Transverse colon (tissue), 4 donors: ENCODE results near the gene FH. TPM values are rescaled to one million over a fixed set of nuclear protein-coding genes. Genes with fewer than 3 reads are reported as not detected.

Experiments
- DNase-seq: peaks from one replicate; pipeline ENCODE4 v3.0.0-alpha.2; 2019
- H3K27ac ChIP-seq, 4 donors: fragments of 200-600 bp; sonication (generic); 2 replicates each; pipeline ENCODE4 v1.5.1; 2016 to 2018; ENCODE audit warnings: inconsistent platforms in 4 of 4
- H3K27me3 ChIP-seq: fragments of 200-600 bp; sonication (generic); 2 replicates; pipeline ENCODE4 v1.5.1; 2017; ENCODE audit warnings: inconsistent platforms
- H3K36me3 ChIP-seq, 4 donors: fragments of 200-600 bp; sonication (generic); 2 replicates each; pipeline ENCODE4 v1.5.1; 2017 to 2019; ENCODE audit warnings: inconsistent platforms in 4 of 4
- H3K4me1 ChIP-seq, 4 donors: fragments of 200-600 bp; sonication (generic); 2 replicates each; pipeline ENCODE4 v1.5.1; 2017 to 2020; ENCODE audit warnings: inconsistent platforms in 4 of 4
- H3K4me3 ChIP-seq, 4 donors: fragments of 200-600 bp; sonication (generic); 1 replicate in 1 of 4; 2 replicates in 3 of 4; pipeline versions ENCODE4 v1.5.1 to v1.6.1; 2017 to 2019; ENCODE audit warnings: inconsistent platforms in 4 of 4
- H3K9me3 ChIP-seq, 2 donors: fragments of 200-600 bp; sonication (generic); 2 replicates each; pipeline ENCODE4 v1.5.1; 2017 to 2019; ENCODE audit warnings: inconsistent platforms in 2 of 2
- CTCF ChIP-seq, 5 experiments: fragments of 200-600 bp in 3 of 5; fragments of 450-650 bp in 2 of 5; sonication (generic) in 3 of 5; IDR thresholded peaks; 1 replicate in 2 of 5; 2 replicates in 3 of 5; pipeline ENCODE4 v1.5.1; 2016 to 2017; ENCODE audit warnings: antibody characterized with exemption in 5 of 5, inconsistent platforms in 3 of 5, mild to moderate bottlenecking in 2 of 5, moderate library complexity in 1 of 5
- EP300 ChIP-seq: sonication (generic); formaldehyde crosslinking; IDR thresholded peaks from one replicate; pipeline ENCODE4 v1.6.1; 2017; ENCODE audit warnings: antibody characterized with exemption, low read depth
- POLR2A ChIP-seq: fragments of 450-650 bp; IDR thresholded peaks from one replicate; pipeline ENCODE4 v1.6.1; 2016; ENCODE audit warnings: antibody characterized with exemption, mild to moderate bottlenecking, moderate library complexity
- POLR2AphosphoS5 ChIP-seq, 3 donors: sonication (generic); formaldehyde crosslinking; IDR thresholded peaks; one replicate each; pipeline ENCODE4 v1.6.1; 2016; ENCODE audit warnings: antibody characterized with exemption in 3 of 3
- WGBS, 2 donors: methylation state at CpG; one replicate each; pipeline ENCODE4 v1.1.5; 2018; ENCODE audit warnings: low coverage in 1 of 2; 5-methylcytosine and 5-hydroxymethylcytosine counted together
- in situ Hi-C, 4 donors: fragments of 200-750 bp; cut with MboI; loops; one replicate each; pipeline versions ENCODE4 v1.15.0 to v1.15.1; 2017; ENCODE audit warnings: low sequenced_read_pairs in 3 of 4, low pct_ligation_motif_present in 1 of 4, low pct_unique_long_range_greater_than_20kb in 1 of 4
- intact Hi-C: fragments of 100-400 bp; cut with DNase I; formaldehyde crosslinking; loops from one replicate; pipeline ENCODE4 v1.15.1; 2023; ENCODE audit warnings: low total_unique reads
- total RNA-seq, 4 donors: library from RNA; depleted of rRNA; stranded (reverse); fragments of >200 nt; gene quantifications; one replicate each; pipeline ENCODE4 v1.1.0, GENCODE V29; 2016

The FH gene
- total RNA-seq, 4 donors from 2014 or later = 21.7 to 83.8 (median 42.0) TPM

- H3K36me3 ChIP-seq = no peaks in the 10 kb centered on the region
- in situ Hi-C loops (no loop called here), intact Hi-C loops (no loop called here)
- no peaks in the 10 kb centered on the region for H3K9me3 ChIP-seq
- H3K27me3 ChIP-seq = no peaks in the 10 kb centered on the region
- no peak for DNase-seq
- TF ChIP-seq EP300 (no peak), CTCF (IDR thresholded peaks at IDR 0.05) (no peak), POLR2AphosphoS5 (IDR thresholded peaks at IDR 0.05) (no peak), POLR2A (no peak)
- H3K27ac ChIP-seq = no peak overlapping the region
- H3K4me1 ChIP-seq = no peaks in the 10 kb centered on the region
- no peak overlapping the region for H3K4me3 ChIP-seq
Measured at GRCh38 chr1:241457421-241457820, 62.1 kb downstream of the FH start.

- H3K4me3 ChIP-seq = no peak overlapping the region
- H3K27ac ChIP-seq = no peak overlapping the region
- H3K36me3 ChIP-seq = no peaks in the 10 kb centered on the region
- WGBS, 2 donors = 80 to 83% methylated on average over 1 of the region's 1 CpG
- H3K27me3 ChIP-seq = no peaks in the 10 kb centered on the region
- in situ Hi-C loops (no loop called here), intact Hi-C loops (no loop called here)
- DNase-seq = no peak
- no peaks in the 10 kb centered on the region for H3K9me3 ChIP-seq
- TF ChIP-seq POLR2AphosphoS5 (IDR thresholded peaks at IDR 0.05) (no peak), POLR2A (no peak), CTCF (IDR thresholded peaks at IDR 0.05) (no peak), EP300 (no peak)
- no peaks in the 10 kb centered on the region for H3K4me1 ChIP-seq
Measured at GRCh38 chr1:241456743-241457142, 62.8 kb downstream of the FH start.

GRCh38 chr1:241453732-241454131 lies 65.8 kb downstream of the FH start:
- Histone ChIP-seq H3K4me3 (no peak overlapping the region), H3K27me3 (no peaks in the 10 kb centered on the region), H3K9me3 (no peaks in the 10 kb centered on the region), H3K27ac (no peak overlapping the region), H3K4me1 (no peaks in the 10 kb centered on the region), H3K36me3 (no peaks in the 10 kb centered on the region)
- WGBS, 2 donors = 90 to 92% methylated on average over 1 of the region's 1 CpG
- in situ Hi-C loops (no loop called here), intact Hi-C loops (no loop called here)
- DNase-seq = no peak
- TF ChIP-seq POLR2AphosphoS5 (IDR thresholded peaks at IDR 0.05) = no peak

GRCh38 chr1:241451956-241452355 lies 67.6 kb downstream of the FH start:
- Histone ChIP-seq H3K36me3 (no peaks in the 10 kb centered on the region), H3K4me1 (no peaks in the 10 kb centered on the region), H3K27ac (no peak overlapping the region), H3K4me3 (no peak overlapping the region), H3K9me3 (no peaks in the 10 kb centered on the region), H3K27me3 (no peaks in the 10 kb centered on the region)
- intact Hi-C loops = no loop called here
- 82 to 88% methylated on average over 1 to 4 of the region's 4 CpGs for WGBS, 2 donors
- no peak for DNase-seq
- TF ChIP-seq CTCF (IDR thresholded peaks at IDR 0.05) = no peak
- TF ChIP-seq EP300 = no peak
- no peak for TF ChIP-seq POLR2A
- no peak for TF ChIP-seq POLR2AphosphoS5 (IDR thresholded peaks at IDR 0.05)
- in situ Hi-C loops = no loop called here

Other genes starting within 250 kb of the FH start
- gene RGS7, start 162.6 kb downstream of the FH start, total RNA-seq = 1 to 10 TPM in 2 of 4 donors, not detected in 2; 1.5 to 2.0 TPM
- 1 to 10 TPM in 1 of 4 donors, under 1 TPM in 1, not detected in 2; under 0.01 to 2.5 TPM for gene KMO, start 12.6 kb upstream of the FH start, total RNA-seq
- gene CHML, start 120.6 kb upstream of the FH start, total RNA-seq = 10 to 100 TPM in 3 of 4 donors, 1 to 10 TPM in 1; 1.6 to 14.6 (median 12.9) TPM
- 100 to 1,000 TPM in 1 of 4 donors, 10 to 100 TPM in 3; 23.5 to 107 (median 49.3) TPM for gene OPN3, start 120.6 kb upstream of the FH start, total RNA-seq
- not detected for gene WDR64, start 132.5 kb upstream of the FH start, total RNA-seq